SU-DHL-6 (cell line): Measurements from ENCODE around the gene KLHDC7B.

ENCODE experiments used
- H2AFZ ChIP-seq: fragments of 200-600 bp; sonication (generic); 2 replicates; pipeline ENCODE4 v1.6.1; 2014; ENCODE audit warnings: low read depth, mild to moderate bottlenecking, moderate library complexity, mixed read lengths, antibody characterized with exemption, low read length; ENCODE audit not compliant: severe bottlenecking
- H3F3A ChIP-seq: fragments of 200-600 bp; shearing (Covaris generic); 2 replicates; pipeline ENCODE4 v1.6.0; 2016; ENCODE audit warnings: antibody characterized with exemption, mild to moderate bottlenecking; ENCODE audit not compliant: insufficient read depth
- H3K27ac ChIP-seq: fragments of 200-600 bp; sonication (generic); 2 replicates; pipeline ENCODE4 v1.5.1; 2016; ENCODE audit warnings: low read depth, mild to moderate bottlenecking, low read length, moderate library complexity, mixed read lengths
- H3K27me3 ChIP-seq: fragments of 200-600 bp; sonication (generic), shearing (Covaris generic); 2 replicates; pipeline ENCODE4 v1.6.0; 2014; ENCODE audit warnings: mild to moderate bottlenecking, low read length
- H3K36me3 ChIP-seq: fragments of 200-600 bp; sonication (generic); 2 replicates; pipeline ENCODE4 v1.6.1; 2014; ENCODE audit warnings: mild to moderate bottlenecking, low read length, mixed read lengths
- H3K4me2 ChIP-seq: fragments of 300-600, 200-600 bp; shearing (Covaris generic), sonication (generic); 2 replicates; pipeline ENCODE4 v1.6.0; 2014; ENCODE audit warnings: low read length, low read depth, mild to moderate bottlenecking; ENCODE audit not compliant: poor library complexity, severe bottlenecking
- H3K4me3 ChIP-seq: fragments of 200-600 bp; sonication (generic); 2 replicates; pipeline ENCODE4 v1.5.1; 2014; ENCODE audit warnings: antibody characterized with exemption, low read length, mild to moderate bottlenecking, mixed read lengths; ENCODE audit not compliant: insufficient read depth, poor library complexity, severe bottlenecking
- H3K79me2 ChIP-seq: fragments of 200-600 bp; sonication (generic); 2 replicates; pipeline ENCODE4 v1.6.1; 2014; ENCODE audit warnings: mild to moderate bottlenecking, low read length, moderate library complexity; ENCODE audit not compliant: insufficient read depth
- H3K9ac ChIP-seq: fragments of 200-600 bp; sonication (generic); 2 replicates; pipeline ENCODE4 v1.7.0; 2014; ENCODE audit warnings: mild to moderate bottlenecking, low read length
- H3K9me2 ChIP-seq: fragments of 200-600 bp; sonication (generic); replicated peaks from 2 replicates; pipeline ENCODE4 v1.6.1; 2014; ENCODE audit warnings: low read length; ENCODE audit not compliant: insufficient read depth
- H3K9me3 ChIP-seq: fragments of 200-600 bp; sonication (generic); 2 replicates; pipeline ENCODE4 v1.6.1; 2014; ENCODE audit warnings: low read length, mixed read lengths; ENCODE audit not compliant: insufficient read depth
- H4K20me1 ChIP-seq: fragments of 200-600 bp; sonication (generic); 2 replicates; pipeline ENCODE4 v1.6.1; 2014; ENCODE audit warnings: low read depth, mild to moderate bottlenecking, antibody characterized with exemption, low read length, moderate library complexity, mixed read lengths
- CTCF ChIP-seq: fragments of 200-600 bp; sonication (generic); IDR thresholded peaks from one replicate; pipeline ENCODE4 v1.5.1; 2017; ENCODE audit warnings: antibody characterized with exemption, mild to moderate bottlenecking, low read length, moderate library complexity; ENCODE audit not compliant: insufficient read depth, poor library complexity, severe bottlenecking
- EZH2phosphoT487 ChIP-seq: fragments of 200-600 bp; sonication (generic), shearing (Covaris generic); conservative IDR thresholded peaks from 2 replicates; pipeline ENCODE4 v1.6.1; 2018; ENCODE audit warnings: mild to moderate bottlenecking, antibody characterized with exemption, low read length, moderate library complexity, mixed read lengths

KLHDC7B gene

DNA sequence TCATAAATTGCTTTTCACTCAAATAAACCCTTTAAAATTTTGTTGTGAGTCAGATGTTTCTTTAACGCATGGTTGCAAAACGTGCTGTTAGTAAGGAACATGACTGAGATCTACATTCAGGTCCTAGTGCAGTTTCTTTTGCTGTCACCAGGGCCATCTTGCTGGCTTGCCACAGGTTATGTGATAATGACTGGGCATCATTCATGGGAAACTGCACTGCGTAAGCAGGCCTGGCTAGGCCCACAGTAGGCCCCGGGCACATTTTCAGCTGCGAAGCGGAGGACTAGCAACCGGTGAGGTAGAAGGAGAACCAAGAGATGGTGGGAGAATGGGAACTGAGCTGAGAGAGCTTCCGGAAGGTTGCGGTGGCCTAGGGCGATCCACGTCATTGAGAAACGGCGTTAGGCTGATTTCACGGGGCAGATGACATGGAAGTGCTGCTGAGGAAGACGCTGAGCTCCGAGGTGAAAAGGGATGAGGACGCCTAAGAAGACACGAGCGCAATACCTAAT is 3.2 kb upstream of the KLHDC7B start:
- Histone ChIP-seq H3K9ac (no peak overlapping the region), H3K4me3 (no peak overlapping the region), H3F3A (peaks cover 25% of the 10 kb centered on the region), H4K20me1 (no peaks in the 10 kb centered on the region), H2AFZ (no peak overlapping the region), H3K79me2 (no peaks in the 10 kb centered on the region), H3K9me2 (no peaks in the 10 kb centered on the region), H3K27me3 (no peaks in the 10 kb centered on the region), H3K36me3 (no peaks in the 10 kb centered on the region), H3K9me3 (no peaks in the 10 kb centered on the region), H3K27ac (no peak overlapping the region), H3K4me2 (no peak overlapping the region)
- TF ChIP-seq CTCF, result no peak
- TF ChIP-seq EZH2phosphoT487, result no peak

DNA sequence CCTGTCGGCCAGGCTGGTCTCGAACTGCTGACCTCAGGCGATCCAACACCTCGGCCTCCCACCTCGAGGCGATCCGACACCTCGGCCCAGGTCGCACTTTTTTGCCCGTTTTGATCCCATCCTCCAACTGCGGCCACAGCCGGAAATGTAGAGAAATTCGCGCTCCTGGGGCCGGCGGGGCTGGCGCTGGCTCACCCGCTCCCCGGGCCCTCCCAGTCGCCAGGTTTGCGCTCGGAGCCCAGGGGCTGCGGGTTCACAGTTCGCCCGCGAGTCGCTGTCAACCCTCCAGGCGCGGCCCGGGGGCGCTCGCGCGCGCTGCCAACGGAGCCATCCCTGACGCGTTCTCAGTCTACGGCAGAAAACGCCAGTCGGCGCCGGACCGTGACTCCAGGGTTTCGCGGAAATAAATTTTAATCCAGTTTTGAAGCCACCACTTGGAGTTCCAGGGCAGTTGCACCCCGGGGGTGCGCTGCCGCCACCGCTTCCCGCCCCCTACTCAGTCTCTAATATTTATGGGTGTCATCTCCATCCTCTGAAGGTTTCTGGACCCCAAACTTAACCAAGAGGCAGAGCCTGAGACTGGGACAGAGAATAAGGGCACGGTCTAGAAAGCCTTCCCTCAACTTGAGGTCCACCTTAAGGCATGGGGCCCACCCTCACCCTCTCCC is 1.5 kb upstream of the KLHDC7B start:
- Histone ChIP-seq H3K9me2 (no peaks in the 10 kb centered on the region), H3F3A (peaks cover 22% of the 10 kb centered on the region), H3K79me2 (no peaks in the 10 kb centered on the region), H3K27ac (no peak overlapping the region), H2AFZ (no peak overlapping the region), H4K20me1 (no peaks in the 10 kb centered on the region), H3K4me2 (peak overlapping the region; percentile 45), H3K4me3 (no peak overlapping the region), H3K9me3 (no peaks in the 10 kb centered on the region), H3K36me3 (no peaks in the 10 kb centered on the region), H3K9ac (no peak overlapping the region; the same call in 1 of the 2 replicates), H3K27me3 (no peaks in the 10 kb centered on the region)
- TF ChIP-seq EZH2phosphoT487 (no peak), CTCF (peak; percentile 80)

DNA sequence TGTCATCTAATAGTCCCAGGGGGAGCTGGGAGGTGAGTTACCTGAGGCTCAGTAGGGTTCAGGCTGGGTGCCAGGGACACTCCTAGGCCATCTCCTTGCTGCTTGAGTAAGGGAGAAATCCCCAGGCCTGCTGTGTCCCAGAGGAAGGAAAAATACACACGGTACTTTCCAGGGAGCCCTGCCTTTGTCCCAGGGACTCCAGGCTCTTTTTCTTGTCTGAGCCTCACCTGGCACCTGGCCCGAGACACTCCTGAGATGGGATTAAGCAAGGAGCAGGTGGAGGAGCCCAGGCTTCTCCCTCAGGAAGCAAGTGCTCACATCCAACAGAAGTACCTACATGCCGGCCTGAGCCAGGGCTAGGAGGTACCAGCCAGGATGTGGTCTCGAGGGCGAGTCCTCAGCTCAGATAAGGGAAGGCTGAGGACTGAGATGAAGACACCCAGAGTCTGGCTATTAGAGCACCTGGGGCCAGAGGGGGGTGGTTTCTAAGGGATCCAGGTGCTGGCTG is 899 bp upstream of the KLHDC7B start:
- Histone ChIP-seq H4K20me1 (no peaks in the 10 kb centered on the region), H3K79me2 (no peaks in the 10 kb centered on the region), H3K9ac (no peak overlapping the region), H3K27me3 (no peaks in the 10 kb centered on the region), H3K9me2 (no peaks in the 10 kb centered on the region), H2AFZ (no peak overlapping the region), H3K27ac (no peak overlapping the region), H3K4me2 (peak overlapping the region; percentile 45), H3K4me3 (no peak overlapping the region), H3K9me3 (no peaks in the 10 kb centered on the region), H3K36me3 (no peaks in the 10 kb centered on the region), H3F3A (peaks cover 18% of the 10 kb centered on the region)
- TF ChIP-seq EZH2phosphoT487, result no peak
- no peak for TF ChIP-seq CTCF
